Osteocyte (in vitro differentiated cells): ENCODE data around the gene RNF114. TPM values are rescaled to one million over a fixed set of nuclear protein-coding genes. Genes with fewer than 3 reads are reported as not detected.

ENCODE experiments used
- DNase-seq: peaks from one replicate; pipeline ENCODE4 v3.0.0; 2021; ENCODE audit warnings: mixed read lengths; ENCODE audit not compliant: unreplicated experiment; ENCODE audit errors: extremely low spot score
- H3K27ac Mint-ChIP-seq: one replicate; pipeline ENCODE4 v1.8.0; 2021; ENCODE audit warnings: mild to moderate bottlenecking, mixed read lengths; ENCODE audit not compliant: unreplicated experiment
- H3K27me3 Mint-ChIP-seq: one replicate; pipeline ENCODE4 v1.8.0; 2021; ENCODE audit warnings: mixed read lengths; ENCODE audit not compliant: unreplicated experiment
- H3K36me3 Mint-ChIP-seq: one replicate; pipeline ENCODE4 v1.8.0; 2021; ENCODE audit warnings: mixed read lengths; ENCODE audit not compliant: unreplicated experiment
- H3K4me1 Mint-ChIP-seq: one replicate; pipeline ENCODE4 v1.8.0; 2021; ENCODE audit warnings: mixed read lengths; ENCODE audit not compliant: unreplicated experiment
- H3K4me3 Mint-ChIP-seq: one replicate; pipeline ENCODE4 v1.8.0; 2021; ENCODE audit warnings: mild to moderate bottlenecking, moderate library complexity, mixed read lengths; ENCODE audit not compliant: unreplicated experiment
- H3K9me3 Mint-ChIP-seq: one replicate; pipeline ENCODE4 v1.8.0; 2021; ENCODE audit warnings: mixed read lengths; ENCODE audit not compliant: unreplicated experiment
- CTCF ChIP-seq: fragments of 200-600 bp; sonication (generic); IDR thresholded peaks from 2 replicates; pipeline ENCODE4 v1.5.0; 2021; ENCODE audit warnings: antibody characterized with exemption, mild to moderate bottlenecking, moderate library complexity
- total RNA-seq: library from RNA; stranded (reverse); gene quantifications from 2 replicates; pipeline ENCODE4 v1.2.1, GENCODE V29; 2021

The RNF114 gene
- total RNA-seq, 1 donor from 2014 or later, result 64.9 TPM

DNA sequence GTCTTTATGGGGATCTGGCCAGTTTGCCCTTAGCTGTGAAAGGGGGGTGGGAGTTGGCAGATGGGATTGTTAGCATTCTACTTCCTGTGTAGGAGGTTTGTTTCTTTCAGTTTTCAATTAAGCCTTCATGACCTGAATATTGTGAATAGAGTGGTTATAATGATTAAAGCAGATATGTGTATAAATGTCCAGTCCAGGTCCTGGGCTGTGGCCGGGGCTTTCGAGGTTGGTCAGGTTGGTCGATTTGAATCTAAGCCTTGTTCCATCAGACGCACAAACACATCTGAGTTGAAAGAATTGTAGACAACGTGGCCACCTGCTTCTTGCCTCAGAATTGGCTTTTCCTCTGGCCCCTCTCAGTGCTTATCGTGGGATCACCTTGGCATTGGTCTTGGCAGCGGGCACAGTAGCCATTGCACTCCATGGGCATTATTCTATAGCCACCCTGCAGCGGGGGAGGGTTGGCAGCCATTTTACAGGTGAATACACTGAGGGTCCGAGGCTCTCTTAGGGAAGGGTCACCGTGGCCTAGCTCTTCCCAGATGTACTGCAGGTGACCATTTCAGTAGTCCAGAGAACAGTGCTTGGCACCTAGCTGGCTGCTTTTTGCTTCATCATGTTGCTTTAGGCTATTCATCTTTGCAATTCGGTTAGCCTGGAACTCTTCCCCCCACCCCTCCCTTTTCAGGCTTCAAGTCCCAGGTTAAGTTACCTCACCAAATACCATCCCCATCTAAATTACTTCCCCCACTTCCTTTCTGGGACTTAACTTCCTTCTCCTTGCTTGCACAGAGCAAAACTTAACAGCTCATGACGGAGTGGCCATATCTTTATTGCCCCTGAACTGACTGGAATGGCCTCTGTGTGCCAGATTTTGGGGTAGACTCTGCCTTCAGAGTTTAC, 1.1 kb downstream of the RNF114 start:
- H3K27ac Mint-ChIP-seq, result peak overlapping the region; percentile 91
- peaks cover 37% of the 10 kb centered on the region for H3K4me1 Mint-ChIP-seq
- no peaks in the 10 kb centered on the region for H3K9me3 Mint-ChIP-seq
- TF ChIP-seq CTCF, result no peak
- no peak for DNase-seq
- H3K36me3 Mint-ChIP-seq, result peaks cover 11% of the 10 kb centered on the region
- H3K4me3 Mint-ChIP-seq, result peak overlapping the region; percentile 95
- H3K27me3 Mint-ChIP-seq, result no peaks in the 10 kb centered on the region

DNA sequence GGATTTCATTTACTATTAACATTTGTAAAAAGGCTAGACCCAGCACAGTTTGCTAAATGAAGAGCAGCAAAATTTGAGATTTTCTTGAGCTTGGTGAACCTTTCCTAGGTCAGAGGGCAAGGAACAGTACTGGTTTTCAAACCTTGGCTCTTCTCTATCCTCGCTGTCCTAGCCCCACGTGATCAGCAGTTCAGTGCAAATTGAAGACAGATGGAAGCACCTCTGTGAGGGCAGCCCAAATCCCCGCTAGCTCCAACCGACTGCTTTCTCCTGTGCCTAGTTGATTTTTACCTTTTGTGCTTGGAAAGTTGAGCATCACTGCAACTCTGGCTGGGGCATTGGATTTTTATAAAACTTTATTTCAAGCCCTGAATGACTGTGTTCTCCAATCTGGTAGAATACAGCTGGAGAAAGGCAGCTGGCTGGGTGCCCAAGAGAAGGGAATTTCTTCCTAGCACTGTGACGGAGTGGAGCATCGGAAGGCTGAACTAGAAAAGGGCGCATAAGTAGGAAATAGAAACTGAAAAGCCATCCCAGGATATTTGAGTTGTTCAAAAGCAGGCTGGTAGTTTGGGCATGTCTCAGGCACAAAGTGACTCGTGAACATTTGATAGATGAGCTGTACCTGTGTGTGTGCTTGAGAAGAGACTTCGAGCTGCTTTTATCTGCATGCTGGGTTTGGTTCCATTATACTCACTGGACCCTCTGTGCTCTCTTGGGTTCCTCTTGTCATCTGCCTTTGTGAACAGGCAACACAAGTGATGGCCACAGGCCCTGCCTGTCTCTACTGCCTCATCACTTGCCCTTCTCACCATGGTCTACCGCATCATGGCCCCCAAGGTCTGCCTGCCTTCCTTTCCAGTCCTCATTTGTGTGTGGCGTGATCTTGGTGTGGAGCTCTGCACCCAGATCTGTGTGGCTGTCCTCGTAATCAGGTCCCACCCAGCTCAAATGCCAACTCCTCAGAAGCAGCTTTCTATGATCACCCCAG, 2.3 kb downstream of the RNF114 start:
- H3K4me3 Mint-ChIP-seq, result peak overlapping the region; percentile 95
- peaks cover 14% of the 10 kb centered on the region for H3K36me3 Mint-ChIP-seq
- peaks cover 37% of the 10 kb centered on the region for H3K4me1 Mint-ChIP-seq
- peak overlapping the region; percentile 74 for H3K27ac Mint-ChIP-seq
- no peaks in the 10 kb centered on the region for H3K27me3 Mint-ChIP-seq
- H3K9me3 Mint-ChIP-seq, result no peaks in the 10 kb centered on the region
- DNase-seq, result no peak
- TF ChIP-seq CTCF, result no peak

GRCh38 chr20:49941456-49941855, 5.3 kb downstream of the RNF114 start:
- H3K9me3 Mint-ChIP-seq, result no peaks in the 10 kb centered on the region
- H3K36me3 Mint-ChIP-seq, result peaks cover 20% of the 10 kb centered on the region
- peaks cover 33% of the 10 kb centered on the region for H3K4me1 Mint-ChIP-seq
- H3K27ac Mint-ChIP-seq, result no peak overlapping the region
- no peak for DNase-seq
- TF ChIP-seq CTCF, result no peak
- H3K27me3 Mint-ChIP-seq, result no peaks in the 10 kb centered on the region
- no peak overlapping the region for H3K4me3 Mint-ChIP-seq

DNA sequence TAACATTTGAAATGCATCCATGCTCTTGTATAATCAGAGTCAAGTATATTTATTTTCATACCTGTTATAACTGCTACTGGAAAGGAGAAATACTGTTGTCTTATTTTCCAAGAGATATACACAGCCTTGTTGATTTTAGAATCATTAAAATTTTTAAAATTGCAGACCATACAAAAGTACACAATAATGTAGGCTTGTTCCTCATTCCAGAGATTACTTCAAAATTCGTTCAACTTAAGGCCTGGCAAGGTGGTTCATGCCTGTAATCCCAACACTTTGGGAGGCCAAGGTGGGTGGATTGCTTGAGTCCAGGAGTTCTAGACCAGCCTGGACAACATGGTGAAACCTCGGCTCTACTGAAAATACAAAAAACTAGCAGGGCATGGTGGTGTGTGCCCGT, 6.1 kb downstream of the RNF114 start:
- H3K4me1 Mint-ChIP-seq, result peaks cover 28% of the 10 kb centered on the region
- peaks cover 25% of the 10 kb centered on the region for H3K36me3 Mint-ChIP-seq
- H3K27me3 Mint-ChIP-seq, result no peaks in the 10 kb centered on the region
- H3K27ac Mint-ChIP-seq, result no peak overlapping the region
- no peak overlapping the region for H3K4me3 Mint-ChIP-seq
- DNase-seq, result no peak
- no peaks in the 10 kb centered on the region for H3K9me3 Mint-ChIP-seq
- no peak for TF ChIP-seq CTCF
